HG03175 (cell line): ENCODE measurements around the gene CCR2.

ENCODE experiments used
- ATAC-seq: cut with Tn5 transposase; IDR thresholded peaks from one replicate; pipeline ENCODE4 v1.9.1; 2021; ENCODE audit warnings: mild to moderate bottlenecking, moderate library complexity; ENCODE audit not compliant: unreplicated experiment

Gene CCR2

DNA sequence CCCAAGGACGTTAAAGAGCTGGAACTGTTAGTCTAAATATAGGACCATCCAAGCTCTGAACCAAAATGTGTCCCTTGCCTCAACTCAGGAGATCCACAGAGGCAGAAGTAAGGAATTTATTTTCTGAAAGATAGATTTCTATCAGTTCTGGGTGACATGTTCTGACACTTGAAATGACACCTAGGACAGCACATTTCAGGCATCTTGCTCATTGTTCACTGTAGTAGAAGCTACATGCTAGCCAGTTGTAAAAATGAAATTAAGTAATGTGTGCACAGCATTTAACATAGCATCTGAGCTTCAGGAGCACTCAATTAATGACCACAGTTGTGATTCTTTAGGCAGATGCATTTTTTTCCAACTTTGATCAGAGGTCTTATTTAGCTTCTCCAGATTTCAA lies 567 bp downstream of the CCR2 start:
- ATAC-seq: no peak

DNA sequence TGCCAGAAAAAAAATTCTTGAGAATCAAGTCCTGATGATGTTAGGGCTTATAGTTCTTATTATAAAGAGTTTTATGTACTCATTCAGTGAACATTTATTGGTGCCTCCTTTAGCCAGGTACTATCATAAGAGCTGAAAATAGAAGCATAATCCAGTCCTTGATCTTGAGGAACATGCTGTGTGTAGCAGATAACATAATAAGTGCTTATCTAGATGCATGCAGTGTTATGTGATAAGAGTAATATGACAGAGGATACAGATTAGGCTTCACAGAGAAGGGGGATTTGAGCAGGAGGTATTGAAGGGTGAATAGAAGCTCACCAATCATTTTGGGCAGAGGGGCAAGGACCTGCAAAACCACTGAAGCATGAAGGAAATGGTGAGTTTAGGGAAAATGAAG lies 1.1 kb downstream of the CCR2 start:
- ATAC-seq: no peak

DNA sequence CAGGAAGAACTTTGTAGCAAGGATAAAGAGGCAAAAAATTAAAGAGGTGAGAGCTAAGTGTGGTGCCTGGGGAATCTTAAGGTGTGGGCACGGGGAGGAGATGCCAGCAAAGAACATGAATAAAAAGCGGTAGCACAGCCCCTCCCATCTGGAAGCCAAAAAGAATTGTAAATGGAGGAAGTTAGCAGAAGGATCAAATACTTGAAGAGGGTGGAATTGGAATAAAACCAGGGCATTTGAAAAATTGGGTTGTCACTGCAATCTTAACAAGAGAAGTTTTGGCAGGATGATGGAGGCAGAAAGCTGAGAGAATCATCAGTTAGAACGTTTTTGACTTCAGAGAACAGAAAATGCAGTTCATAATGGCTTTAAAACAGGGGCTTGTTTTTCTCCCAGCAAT lies 2.4 kb downstream of the CCR2 start:
- ATAC-seq: no peak

DNA sequence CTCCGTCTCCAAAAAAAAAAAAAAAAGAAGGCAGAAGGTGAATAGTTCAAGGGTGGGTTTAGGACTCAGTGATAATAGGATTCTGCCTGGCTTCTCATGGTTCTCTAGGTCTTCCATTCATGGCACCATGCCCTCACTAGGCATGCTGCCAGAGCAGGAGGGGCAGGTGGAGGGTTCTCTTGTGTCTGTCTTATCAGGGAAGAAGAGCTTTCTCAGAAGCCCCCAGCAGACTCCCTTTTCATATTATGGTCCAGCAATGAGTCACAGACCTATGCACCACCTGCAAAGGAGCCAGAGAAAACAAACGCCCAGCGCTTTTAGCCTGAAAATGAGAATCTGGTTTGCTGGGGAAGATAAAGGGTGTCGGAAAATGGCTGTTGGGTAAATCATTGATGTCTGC lies 3.0 kb downstream of the CCR2 start:
- no peak for ATAC-seq

DNA sequence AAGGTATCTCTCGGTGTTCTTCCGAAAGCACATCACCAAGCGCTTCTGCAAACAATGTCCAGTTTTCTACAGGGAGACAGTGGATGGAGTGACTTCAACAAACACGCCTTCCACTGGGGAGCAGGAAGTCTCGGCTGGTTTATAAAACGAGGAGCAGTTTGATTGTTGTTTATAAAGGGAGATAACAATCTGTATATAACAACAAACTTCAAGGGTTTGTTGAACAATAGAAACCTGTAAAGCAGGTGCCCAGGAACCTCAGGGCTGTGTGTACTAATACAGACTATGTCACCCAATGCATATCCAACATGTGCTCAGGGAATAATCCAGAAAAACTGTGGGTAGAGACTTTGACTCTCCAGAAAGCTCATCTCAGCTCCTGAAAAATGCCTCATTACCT lies 4.6 kb downstream of the CCR2 start:
- ATAC-seq: no peak

DNA sequence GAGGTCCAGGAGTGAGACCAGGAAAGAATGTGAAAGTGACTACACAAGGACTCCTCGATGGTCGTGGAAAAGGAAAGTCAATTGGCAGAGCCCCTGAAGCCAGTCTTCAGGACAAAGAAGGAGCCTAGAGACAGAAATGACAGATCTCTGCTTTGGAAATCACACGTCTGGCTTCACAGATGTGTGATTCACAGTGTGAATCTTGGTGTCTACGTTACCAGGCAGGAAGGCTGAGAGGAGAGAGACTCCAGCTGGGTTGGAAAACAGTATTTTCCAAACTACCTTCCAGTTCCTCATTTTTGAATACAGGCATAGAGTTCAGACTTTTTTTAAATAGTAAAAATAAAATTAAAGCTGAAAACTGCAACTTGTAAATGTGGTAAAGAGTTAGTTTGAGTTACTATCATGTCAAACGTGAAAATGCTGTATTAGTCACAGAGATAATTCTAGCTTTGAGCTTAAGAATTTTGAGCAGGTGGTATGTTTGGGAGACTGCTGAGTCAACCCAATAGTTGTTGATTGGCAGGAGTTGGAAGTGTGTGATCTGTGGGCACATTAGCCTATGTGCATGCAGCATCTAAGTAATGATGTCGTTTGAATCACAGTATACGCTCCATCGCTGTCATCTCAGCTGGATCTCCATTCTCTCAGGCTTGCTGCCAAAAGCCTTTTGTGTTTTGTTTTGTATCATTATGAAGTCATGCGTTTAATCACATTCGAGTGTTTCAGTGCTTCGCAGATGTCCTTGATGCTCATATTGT lies 6.0 kb downstream of the CCR2 start:
- ATAC-seq: peak; percentile 75

DNA sequence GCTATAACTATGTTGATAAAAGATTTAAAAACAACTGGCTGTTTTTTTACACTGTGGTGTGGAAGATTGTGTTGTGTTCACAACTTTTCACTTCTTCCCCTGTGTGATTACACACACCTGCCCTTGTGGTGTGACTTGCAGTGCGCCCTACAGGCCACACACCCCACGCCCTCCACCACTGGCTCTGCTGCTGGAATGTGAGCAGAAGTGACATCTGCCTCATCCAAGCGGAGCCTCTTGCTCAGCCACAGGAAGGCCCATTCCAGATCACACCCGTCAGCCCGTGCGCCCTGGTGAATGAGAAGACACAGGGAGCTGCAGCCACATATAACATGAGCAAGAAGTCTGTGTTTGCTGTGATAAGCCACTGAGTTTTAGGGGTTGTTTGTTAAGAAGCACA lies 7.0 kb downstream of the CCR2 start:
- ATAC-seq: no peak

DNA sequence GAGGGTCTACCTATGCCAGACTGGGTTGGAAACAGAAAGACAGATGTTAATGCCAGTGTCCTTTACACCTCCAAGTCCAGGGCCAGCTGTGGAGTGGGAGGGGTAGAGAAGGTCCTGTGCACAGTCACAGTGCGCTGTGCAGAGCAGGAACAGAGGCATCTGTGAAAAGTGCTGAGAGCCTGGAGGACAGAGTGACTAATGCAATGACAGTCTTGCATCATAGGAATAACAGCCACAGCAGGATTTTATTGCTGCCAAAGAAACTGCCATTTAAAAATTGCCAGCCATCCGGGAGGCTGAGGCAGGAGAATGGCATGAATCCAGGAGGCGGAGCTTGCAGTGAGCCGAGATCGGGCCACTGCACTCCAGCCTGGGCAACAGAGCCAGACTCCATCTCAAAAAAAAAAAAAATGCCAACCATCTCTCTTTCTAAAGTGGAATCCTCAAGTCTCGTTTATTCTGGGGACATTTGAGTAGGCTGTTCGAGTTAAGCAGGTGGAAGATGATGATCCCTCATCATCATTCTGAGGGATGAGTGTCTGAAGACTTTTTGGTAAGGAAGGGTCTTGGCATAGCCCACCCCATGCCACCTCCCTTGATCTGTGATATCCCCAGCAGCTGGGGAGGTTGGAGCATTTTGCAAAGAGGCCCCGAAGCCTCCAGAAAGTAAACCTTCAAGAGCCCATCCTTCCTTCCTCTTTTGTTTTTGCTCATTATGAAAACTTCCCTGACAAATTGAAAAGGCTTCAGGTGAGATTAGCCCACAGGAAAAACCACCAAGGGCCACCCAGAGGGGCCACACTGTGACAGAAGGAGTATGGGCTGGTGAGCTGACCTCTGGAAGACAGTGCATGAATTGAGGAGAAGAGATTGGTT lies 7.7 kb downstream of the CCR2 start:
- ATAC-seq: no peak

DNA sequence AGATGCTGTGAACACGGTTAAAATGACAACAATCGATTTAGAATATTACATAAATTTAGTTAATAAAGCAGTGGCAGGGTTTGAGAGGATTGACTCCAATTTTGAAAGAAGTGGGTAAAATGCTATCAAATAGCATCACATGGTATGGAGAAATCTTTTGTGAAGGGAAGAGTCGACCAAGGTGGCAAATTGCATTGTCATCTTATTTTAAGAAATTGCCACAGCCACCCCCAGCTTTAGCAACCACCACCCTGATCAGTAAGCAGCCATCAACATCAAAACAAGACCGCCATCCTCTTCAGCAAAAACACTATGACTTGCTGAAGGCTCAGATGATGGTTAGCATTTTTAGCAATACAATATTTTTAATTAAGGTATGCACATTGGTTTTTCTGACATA lies 11.1 kb downstream of the CCR2 start:
- ATAC-seq: no peak

DNA sequence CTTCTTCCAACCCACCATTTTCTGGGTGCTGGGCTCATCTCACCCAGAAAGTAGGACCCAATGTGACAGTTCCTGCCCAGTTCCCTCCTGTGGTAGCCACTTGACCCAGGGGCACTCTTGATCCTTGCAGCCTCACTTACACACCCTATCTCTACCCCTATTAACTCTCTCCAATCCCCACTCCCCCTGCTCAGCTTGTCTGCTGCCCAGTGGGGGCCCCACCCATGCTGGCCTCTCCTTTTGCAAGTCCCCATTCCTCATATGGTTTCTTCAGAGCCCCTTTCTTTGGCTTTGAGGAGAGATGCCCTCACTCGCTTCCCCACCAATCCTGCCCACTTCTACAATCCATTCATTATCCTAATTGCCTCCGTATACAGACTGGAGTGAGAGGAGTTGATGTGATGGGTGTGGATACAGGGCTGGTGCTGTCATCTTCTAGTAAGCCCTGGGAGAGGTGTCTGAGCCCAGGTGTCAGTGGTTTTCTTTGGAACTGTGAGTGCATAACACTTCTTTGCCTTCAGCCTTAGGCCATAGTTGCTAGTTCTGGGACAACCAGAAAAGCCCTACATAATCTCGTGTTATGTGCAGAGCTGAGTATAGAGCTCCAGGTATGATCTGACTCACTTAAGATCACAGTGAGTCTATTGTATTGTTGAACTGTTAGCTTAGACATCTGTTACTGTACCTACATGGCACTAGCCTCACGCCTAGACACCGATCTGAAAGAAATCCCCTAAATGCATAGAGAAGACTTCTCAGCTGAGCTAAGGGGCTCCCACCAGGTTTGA lies 12.0 kb downstream of the CCR2 start:
- ATAC-seq: no peak

DNA sequence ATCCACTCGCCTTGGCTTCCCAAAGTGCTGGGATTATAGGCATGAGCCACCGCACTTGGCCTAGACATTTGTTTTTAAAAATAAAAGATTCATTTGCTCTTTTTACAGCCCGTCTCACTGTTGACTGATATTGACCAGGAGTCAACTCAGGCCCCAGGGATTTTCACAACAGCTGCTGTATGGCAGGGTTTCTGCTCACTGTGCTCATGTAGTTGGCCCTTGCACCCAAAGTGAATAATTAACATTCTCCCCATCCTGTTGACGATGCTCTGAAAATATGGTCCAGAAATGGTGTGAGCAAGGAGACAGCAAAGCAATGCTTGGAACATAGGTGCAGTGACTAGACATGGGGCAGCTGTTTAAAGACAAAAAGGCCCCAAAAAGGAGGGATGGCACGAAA lies 13.9 kb downstream of the CCR2 start:
- no peak for ATAC-seq

DNA sequence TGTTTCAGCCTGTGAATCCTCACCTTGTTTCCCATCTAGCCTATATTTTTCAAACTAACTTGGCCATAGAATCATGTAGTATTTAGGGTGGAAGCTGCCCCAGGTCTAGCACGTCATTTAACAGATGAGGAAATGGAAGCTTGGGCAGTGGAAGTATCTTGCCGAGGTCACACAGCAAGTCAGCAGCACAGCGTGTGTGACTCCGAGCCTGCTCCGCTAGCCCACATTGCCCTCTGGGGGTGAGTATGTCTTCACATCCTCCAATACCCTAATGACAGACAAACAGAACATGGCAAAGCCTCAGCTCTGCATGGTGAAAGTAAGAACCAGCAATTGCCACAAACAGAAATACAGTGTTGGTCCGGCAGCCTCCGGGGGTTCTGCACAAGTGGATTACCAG lies 14.7 kb downstream of the CCR2 start:
- peak; percentile 72 for ATAC-seq

DNA sequence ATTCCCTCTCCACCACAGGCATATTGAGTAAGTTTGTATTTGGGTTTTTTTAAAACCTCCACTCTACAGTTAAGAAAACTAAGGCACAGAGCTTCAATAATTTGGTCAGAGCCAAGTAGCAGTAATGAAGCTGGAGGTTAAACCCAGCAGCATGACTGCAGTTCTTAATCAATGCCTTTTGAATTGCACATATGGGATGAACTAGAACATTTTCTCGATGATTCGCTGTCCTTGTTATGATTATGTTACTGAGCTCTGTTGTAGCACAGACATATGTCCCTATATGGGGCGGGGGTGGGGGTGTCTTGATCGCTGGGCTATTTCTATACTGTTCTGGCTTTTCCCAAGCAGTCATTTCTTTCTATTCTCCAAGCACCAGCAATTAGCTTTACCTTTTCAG lies 15.2 kb downstream of the CCR2 start:
- ATAC-seq: no peak

DNA sequence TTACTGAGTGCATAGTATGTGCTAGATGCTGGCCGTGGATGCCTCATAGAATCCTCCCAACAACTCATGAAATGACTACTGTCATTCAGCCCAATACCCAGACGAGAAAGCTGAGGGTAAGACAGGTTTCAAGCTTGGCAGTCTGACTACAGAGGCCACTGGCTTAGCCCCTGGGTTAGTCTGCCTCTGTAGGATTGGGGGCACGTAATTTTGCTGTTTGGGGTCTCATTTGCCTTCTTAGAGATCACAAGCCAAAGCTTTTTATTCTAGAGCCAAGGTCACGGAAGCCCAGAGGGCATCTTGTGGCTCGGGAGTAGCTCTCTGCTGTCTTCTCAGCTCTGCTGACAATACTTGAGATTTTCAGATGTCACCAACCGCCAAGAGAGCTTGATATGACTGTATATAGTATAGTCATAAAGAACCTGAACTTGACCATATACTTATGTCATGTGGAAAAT lies 15.8 kb downstream of the CCR2 start:
- peak; percentile 54 for ATAC-seq

DNA sequence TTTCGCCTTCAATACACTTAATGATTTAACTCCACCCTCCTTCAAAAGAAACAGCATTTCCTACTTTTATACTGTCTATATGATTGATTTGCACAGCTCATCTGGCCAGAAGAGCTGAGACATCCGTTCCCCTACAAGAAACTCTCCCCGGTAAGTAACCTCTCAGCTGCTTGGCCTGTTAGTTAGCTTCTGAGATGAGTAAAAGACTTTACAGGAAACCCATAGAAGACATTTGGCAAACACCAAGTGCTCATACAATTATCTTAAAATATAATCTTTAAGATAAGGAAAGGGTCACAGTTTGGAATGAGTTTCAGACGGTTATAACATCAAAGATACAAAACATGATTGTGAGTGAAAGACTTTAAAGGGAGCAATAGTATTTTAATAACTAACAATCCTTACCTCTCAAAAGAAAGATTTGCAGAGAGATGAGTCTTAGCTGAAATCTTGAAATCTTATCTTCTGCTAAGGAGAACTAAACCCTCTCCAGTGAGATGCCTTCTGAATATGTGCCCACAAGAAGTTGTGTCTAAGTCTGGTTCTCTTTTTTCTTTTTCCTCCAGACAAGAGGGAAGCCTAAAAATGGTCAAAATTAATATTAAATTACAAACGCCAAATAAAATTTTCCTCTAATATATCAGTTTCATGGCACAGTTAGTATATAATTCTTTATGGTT lies 17.1 kb downstream of the CCR2 start, which contains the start of gene CCR5:
Gene CCR5 (plus strand): TSS at position 108 of the 680 bp plus-strand sequence. CDS start 1,957 bp downstream, outside the sequence.
- no peak for ATAC-seq

DNA sequence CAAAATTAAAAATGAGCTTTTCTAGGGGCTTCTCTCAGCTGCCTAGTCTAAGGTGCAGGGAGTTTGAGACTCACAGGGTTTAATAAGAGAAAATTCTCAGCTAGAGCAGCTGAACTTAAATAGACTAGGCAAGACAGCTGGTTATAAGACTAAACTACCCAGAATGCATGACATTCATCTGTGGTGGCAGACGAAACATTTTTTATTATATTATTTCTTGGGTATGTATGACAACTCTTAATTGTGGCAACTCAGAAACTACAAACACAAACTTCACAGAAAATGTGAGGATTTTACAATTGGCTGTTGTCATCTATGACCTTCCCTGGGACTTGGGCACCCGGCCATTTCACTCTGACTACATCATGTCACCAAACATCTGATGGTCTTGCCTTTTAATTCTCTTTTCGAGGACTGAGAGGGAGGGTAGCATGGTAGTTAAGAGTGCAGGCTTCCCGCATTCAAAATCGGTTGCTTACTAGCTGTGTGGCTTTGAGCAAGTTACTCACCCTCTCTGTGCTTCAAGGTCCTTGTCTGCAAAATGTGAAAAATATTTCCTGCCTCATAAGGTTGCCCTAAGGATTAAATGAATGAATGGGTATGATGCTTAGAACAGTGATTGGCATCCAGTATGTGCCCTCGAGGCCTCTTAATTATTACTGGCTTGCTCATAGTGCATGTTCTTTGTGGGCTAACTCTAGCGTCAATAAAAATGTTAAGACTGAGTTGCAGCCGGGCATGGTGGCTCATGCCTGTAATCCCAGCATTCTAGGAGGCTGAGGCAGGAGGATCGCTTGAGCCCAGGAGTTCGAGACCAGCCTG lies 17.8 kb downstream of the CCR2 start:
- no peak for ATAC-seq

DNA sequence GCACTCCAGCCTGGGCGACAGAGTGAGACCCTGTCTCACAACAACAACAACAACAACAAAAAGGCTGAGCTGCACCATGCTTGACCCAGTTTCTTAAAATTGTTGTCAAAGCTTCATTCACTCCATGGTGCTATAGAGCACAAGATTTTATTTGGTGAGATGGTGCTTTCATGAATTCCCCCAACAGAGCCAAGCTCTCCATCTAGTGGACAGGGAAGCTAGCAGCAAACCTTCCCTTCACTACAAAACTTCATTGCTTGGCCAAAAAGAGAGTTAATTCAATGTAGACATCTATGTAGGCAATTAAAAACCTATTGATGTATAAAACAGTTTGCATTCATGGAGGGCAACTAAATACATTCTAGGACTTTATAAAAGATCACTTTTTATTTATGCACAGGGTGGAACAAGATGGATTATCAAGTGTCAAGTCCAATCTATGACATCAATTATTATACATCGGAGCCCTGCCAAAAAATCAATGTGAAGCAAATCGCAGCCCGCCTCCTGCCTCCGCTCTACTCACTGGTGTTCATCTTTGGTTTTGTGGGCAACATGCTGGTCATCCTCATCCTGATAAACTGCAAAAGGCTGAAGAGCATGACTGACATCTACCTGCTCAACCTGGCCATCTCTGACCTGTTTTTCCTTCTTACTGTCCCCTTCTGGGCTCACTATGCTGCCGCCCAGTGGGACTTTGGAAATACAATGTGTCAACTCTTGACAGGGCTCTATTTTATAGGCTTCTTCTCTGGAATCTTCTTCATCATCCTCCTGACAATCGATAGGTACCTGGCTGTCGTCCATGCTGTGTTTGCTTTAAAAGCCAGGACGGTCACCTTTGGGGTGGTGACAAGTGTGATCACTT lies 18.8 kb downstream of the CCR2 start:
- ATAC-seq: no peak

DNA sequence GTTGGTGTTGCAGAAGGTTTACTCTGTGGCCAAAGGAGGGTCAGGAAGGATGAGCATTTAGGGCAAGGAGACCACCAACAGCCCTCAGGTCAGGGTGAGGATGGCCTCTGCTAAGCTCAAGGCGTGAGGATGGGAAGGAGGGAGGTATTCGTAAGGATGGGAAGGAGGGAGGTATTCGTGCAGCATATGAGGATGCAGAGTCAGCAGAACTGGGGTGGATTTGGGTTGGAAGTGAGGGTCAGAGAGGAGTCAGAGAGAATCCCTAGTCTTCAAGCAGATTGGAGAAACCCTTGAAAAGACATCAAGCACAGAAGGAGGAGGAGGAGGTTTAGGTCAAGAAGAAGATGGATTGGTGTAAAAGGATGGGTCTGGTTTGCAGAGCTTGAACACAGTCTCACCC lies 20.8 kb downstream of the CCR2 start:
- no peak for ATAC-seq

DNA sequence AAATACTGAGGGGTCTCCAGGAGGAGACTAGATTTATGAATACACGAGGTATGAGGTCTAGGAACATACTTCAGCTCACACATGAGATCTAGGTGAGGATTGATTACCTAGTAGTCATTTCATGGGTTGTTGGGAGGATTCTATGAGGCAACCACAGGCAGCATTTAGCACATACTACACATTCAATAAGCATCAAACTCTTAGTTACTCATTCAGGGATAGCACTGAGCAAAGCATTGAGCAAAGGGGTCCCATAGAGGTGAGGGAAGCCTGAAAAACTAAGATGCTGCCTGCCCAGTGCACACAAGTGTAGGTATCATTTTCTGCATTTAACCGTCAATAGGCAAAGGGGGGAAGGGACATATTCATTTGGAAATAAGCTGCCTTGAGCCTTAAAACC lies 21.3 kb downstream of the CCR2 start:
- ATAC-seq: no peak
